BLaER1 treated with 17β-estradiol and CSF1 and Interleukin-3, amounts not matched to agents 10 nM and 100 nM (cell line): ENCODE measurements around the gene AGPAT3.

ENCODE experiments used
- H3K27ac ChIP-seq, 11 experiments: shearing (Covaris generic); formaldehyde crosslinking; 2 replicates each; pipeline ENCODE4 v1.8.1; 2022
- H3K27me3 ChIP-seq, 11 experiments: shearing (Covaris generic); formaldehyde crosslinking; 2 replicates each; pipeline ENCODE4 v1.8.1; 2022
- H3K36me3 ChIP-seq, 11 experiments: shearing (Covaris generic); formaldehyde crosslinking; 2 replicates each; pipeline ENCODE4 v1.8.1; 2022
- H3K4me1 ChIP-seq, 10 experiments: shearing (Covaris generic); formaldehyde crosslinking; 2 replicates each; pipeline ENCODE4 v1.8.1; 2022
- H3K4me2 ChIP-seq, 11 experiments: shearing (Covaris generic); formaldehyde crosslinking; 2 replicates each; pipeline ENCODE4 v1.8.1; 2022
- H3K4me3 ChIP-seq, 10 experiments: shearing (Covaris generic); formaldehyde crosslinking; 2 replicates each; pipeline ENCODE4 v1.8.1; 2022
- H3K9ac ChIP-seq, 11 experiments: shearing (Covaris generic); formaldehyde crosslinking; 2 replicates each; pipeline ENCODE4 v1.8.1; 2022
- H3K9me3 ChIP-seq, 11 experiments: shearing (Covaris generic); formaldehyde crosslinking; replicated peaks in 1 of 11; 2 replicates each; pipeline ENCODE4 v1.8.1; 2022
- H4K20me1 ChIP-seq, 11 experiments: shearing (Covaris generic); formaldehyde crosslinking; 2 replicates each; pipeline ENCODE4 v1.8.1; 2022
- Cebpa-rat ChIP-seq, 11 experiments: shearing (Covaris generic); IDR thresholded peaks; 2 replicates each; pipeline ENCODE4 v1.8.1; 2022

Gene AGPAT3

DNA sequence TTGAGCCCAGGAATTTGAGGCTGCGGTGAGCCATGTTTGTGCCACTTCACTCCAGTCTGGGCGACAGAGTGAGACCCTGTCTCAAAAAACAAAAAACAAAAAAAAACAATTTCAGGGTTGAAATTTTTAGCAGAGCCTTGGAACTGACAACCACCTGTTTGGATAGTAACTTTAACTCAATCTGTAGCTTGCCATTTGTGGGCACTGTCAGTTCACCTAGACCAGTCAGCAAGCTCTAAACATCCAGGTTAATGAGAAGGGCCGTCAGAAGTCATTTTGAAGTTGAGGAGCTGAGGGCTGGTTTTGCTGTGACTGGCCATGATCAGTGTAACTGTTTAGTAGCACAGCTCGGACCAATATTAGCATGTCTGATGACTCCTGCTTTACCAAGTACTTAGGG, 155.5 kb downstream of the AGPAT3 start:
- Histone ChIP-seq H3K9me3 (no peaks in the 10 kb centered on the region), H3K27me3 (no peaks in the 10 kb centered on the region), H3K4me3 (no peak overlapping the region), H3K4me1 (peaks cover 47 to 92% (median 65%) of the 10 kb centered on the region in 10 experiments), H3K4me2 (peak overlapping the region in 1 of 11 experiments; percentile 7; a peak in 1 of 22 replicates), H3K9ac (no peak overlapping the region), H3K36me3 (peaks cover 0 to 14% (median 0%) of the 10 kb centered on the region in 11 experiments; a peak in 2 of 22 replicates), H3K27ac (no peak overlapping the region), H4K20me1 (peaks cover 99 to 100% (median 100%) of the 10 kb centered on the region in 11 experiments)
- no peak for TF ChIP-seq Cebpa-rat (IDR thresholded peaks at IDR 0.05)

- peak overlapping the region in 6 of 11 experiments; percentile 7 to 49 (median 20); a peak in 7 of 22 replicates for H3K4me2 ChIP-seq
- no peak overlapping the region for H3K27ac ChIP-seq
- no peaks in the 10 kb centered on the region for H3K9me3 ChIP-seq
- peaks cover 0 to 14% (median 0%) of the 10 kb centered on the region in 11 experiments; a peak in 2 of 22 replicates for H3K36me3 ChIP-seq
- peak overlapping the region in 1 of 11 experiments; percentile 11; a peak in 1 of 22 replicates for H3K9ac ChIP-seq
- peaks cover 99 to 100% (median 100%) of the 10 kb centered on the region in 11 experiments for H4K20me1 ChIP-seq
- no peak overlapping the region for H3K4me3 ChIP-seq
- no peak for TF ChIP-seq Cebpa-rat (IDR thresholded peaks at IDR 0.05)
- H3K27me3 ChIP-seq, result no peaks in the 10 kb centered on the region
- H3K4me1 ChIP-seq, result peaks cover 47 to 92% (median 65%) of the 10 kb centered on the region in 10 experiments
These were observed 156.0 kb downstream of the AGPAT3 start for GRCh38 chr21:44021064-44021463.

DNA sequence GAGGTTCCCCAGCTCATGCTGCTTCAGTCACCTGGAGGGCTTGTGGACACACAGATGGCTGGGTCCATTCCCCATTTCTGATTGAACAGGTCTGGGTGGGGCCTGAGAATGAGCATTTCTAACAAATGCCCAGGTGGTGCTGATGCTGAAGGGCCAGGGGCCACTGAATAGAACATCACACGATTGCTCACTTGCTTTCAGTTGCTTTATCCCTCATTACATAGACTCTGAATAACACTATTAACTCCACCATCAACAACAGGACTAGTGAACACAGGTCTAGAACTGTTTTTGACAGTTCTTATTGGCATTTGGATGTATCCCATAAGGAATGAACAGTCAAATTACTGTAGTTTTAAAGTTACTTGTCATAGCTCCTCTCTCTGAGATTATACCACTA, 159.2 kb downstream of the AGPAT3 start:
- H3K4me2 ChIP-seq, result peak overlapping the region in 4 of 11 experiments; percentile 24 to 79 (median 50); a peak in 7 of 22 replicates
- H3K27me3 ChIP-seq, result no peaks in the 10 kb centered on the region
- H3K4me1 ChIP-seq, result peaks cover 33 to 76% (median 54%) of the 10 kb centered on the region in 10 experiments
- peaks cover 0 to 14% (median 7%) of the 10 kb centered on the region in 11 experiments; a peak in 19 of 22 replicates for H3K9me3 ChIP-seq
- no peak for TF ChIP-seq Cebpa-rat (IDR thresholded peaks at IDR 0.05)
- H3K27ac ChIP-seq, result no peak overlapping the region
- peaks cover 92 to 100% (median 100%) of the 10 kb centered on the region in 11 experiments for H4K20me1 ChIP-seq
- H3K36me3 ChIP-seq, result peaks cover 7 to 20% (median 13%) of the 10 kb centered on the region in 11 experiments; a peak in 14 of 22 replicates
- H3K4me3 ChIP-seq, result no peak overlapping the region
- H3K9ac ChIP-seq, result no peak overlapping the region

GRCh38 chr21:44024887-44025353, 159.9 kb downstream of the AGPAT3 start:
- H3K4me1 ChIP-seq, result peaks cover 28 to 70% (median 47%) of the 10 kb centered on the region in 10 experiments
- H3K9ac ChIP-seq, result 0 out of 22 replicates have a peak overlapping the region, but pooled peaks of 2 of the 11 experiments have one; percentile 19 to 21
- H3K4me3 ChIP-seq, result no peak overlapping the region
- H4K20me1 ChIP-seq, result peaks cover 92 to 100% (median 100%) of the 10 kb centered on the region in 11 experiments
- peak overlapping the region in 2 of 11 experiments; percentile 0 to 42; a peak in 2 of 22 replicates for H3K27ac ChIP-seq
- H3K9me3 ChIP-seq, result peaks cover 0 to 14% (median 7%) of the 10 kb centered on the region in 11 experiments; a peak in 19 of 22 replicates
- H3K36me3 ChIP-seq, result peaks cover 7 to 20% (median 15%) of the 10 kb centered on the region in 11 experiments; a peak in 14 of 22 replicates
- TF ChIP-seq Cebpa-rat (IDR thresholded peaks at IDR 0.05), result no peak
- H3K4me2 ChIP-seq, result peak overlapping the region; percentile 38 to 80 (median 46); a peak in 21 of 22 replicates
- no peaks in the 10 kb centered on the region for H3K27me3 ChIP-seq

- no peak overlapping the region for H3K27ac ChIP-seq
- peaks cover 89 to 100% (median 100%) of the 10 kb centered on the region in 11 experiments for H4K20me1 ChIP-seq
- H3K9ac ChIP-seq, result no peak overlapping the region
These were observed 162.7 kb downstream of the AGPAT3 start for GRCh38 chr21:44027607-44028286.

DNA sequence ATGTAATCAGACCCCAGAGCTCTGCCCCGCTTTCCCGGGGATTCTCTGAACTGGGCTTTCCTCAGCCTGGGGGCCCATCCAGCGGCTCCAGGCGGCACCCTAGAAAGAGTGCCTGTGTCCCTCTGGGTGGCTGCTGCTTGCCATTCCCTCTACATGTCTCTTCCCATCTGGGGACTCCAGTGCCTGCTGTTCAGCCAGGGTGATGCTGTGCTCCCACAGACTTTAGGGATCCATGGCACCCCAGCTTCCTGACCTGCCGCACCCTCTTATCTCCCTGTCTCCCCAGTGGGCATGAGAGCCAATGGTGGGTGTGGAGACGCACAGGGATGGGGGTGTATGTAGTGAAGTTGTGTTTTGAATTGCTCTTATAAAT, 163.2 kb downstream of the AGPAT3 start:
- no peak overlapping the region for H3K9ac ChIP-seq
- no peak overlapping the region for H3K27ac ChIP-seq
- H3K4me2 ChIP-seq, result peak overlapping the region in 4 of 11 experiments; percentile 10 to 27 (median 12); a peak in 3 of 22 replicates
- peaks cover 0 to 14% (median 7%) of the 10 kb centered on the region in 11 experiments; a peak in 19 of 22 replicates for H3K9me3 ChIP-seq
- peaks cover 85 to 100% (median 98%) of the 10 kb centered on the region in 11 experiments for H4K20me1 ChIP-seq
- peaks cover 22 to 44% (median 25%) of the 10 kb centered on the region in 10 experiments for H3K4me1 ChIP-seq
- TF ChIP-seq Cebpa-rat (IDR thresholded peaks at IDR 0.05), result no peak
- no peaks in the 10 kb centered on the region for H3K27me3 ChIP-seq
- no peak overlapping the region for H3K4me3 ChIP-seq
- H3K36me3 ChIP-seq, result peaks cover 18 to 44% (median 37%) of the 10 kb centered on the region in 11 experiments

More at GRCh38 chr21:44027607-44028286, 162.7 kb downstream of the AGPAT3 start:
- H3K4me2 ChIP-seq, result 0 out of 22 replicates have a peak overlapping the region, but pooled peaks of 2 of the 11 experiments have one; percentile 10 to 27
- peaks cover 13 to 40% (median 32%) of the 10 kb centered on the region in 11 experiments for H3K36me3 ChIP-seq
- no peak for TF ChIP-seq Cebpa-rat (IDR thresholded peaks at IDR 0.05)
- H3K4me1 ChIP-seq, result peaks cover 22 to 44% (median 25%) of the 10 kb centered on the region in 10 experiments
- no peak overlapping the region for H3K4me3 ChIP-seq
- H3K27me3 ChIP-seq, result no peaks in the 10 kb centered on the region
- peaks cover 0 to 14% (median 7%) of the 10 kb centered on the region in 11 experiments; a peak in 19 of 22 replicates for H3K9me3 ChIP-seq

GRCh38 chr21:44029460-44030087, 164.6 kb downstream of the AGPAT3 start:
- peaks cover 0 to 14% (median 7%) of the 10 kb centered on the region in 11 experiments; a peak in 19 of 22 replicates for H3K9me3 ChIP-seq
- H3K36me3 ChIP-seq, result peaks cover 28 to 56% (median 48%) of the 10 kb centered on the region in 11 experiments
- no peak overlapping the region for H3K27ac ChIP-seq
- peaks cover 72 to 97% (median 93%) of the 10 kb centered on the region in 11 experiments for H4K20me1 ChIP-seq
- H3K27me3 ChIP-seq, result no peaks in the 10 kb centered on the region
- no peak overlapping the region for H3K4me2 ChIP-seq
- H3K9ac ChIP-seq, result no peak overlapping the region
- no peak for TF ChIP-seq Cebpa-rat (IDR thresholded peaks at IDR 0.05)
- H3K4me1 ChIP-seq, result peaks cover 16 to 31% (median 23%) of the 10 kb centered on the region in 10 experiments
- H3K4me3 ChIP-seq, result no peak overlapping the region

- peaks cover 27 to 97% (median 78%) of the 10 kb centered on the region in 11 experiments for H4K20me1 ChIP-seq
- H3K36me3 ChIP-seq, result peaks cover 77 to 96% (median 89%) of the 10 kb centered on the region in 11 experiments
- H3K9me3 ChIP-seq, result no peaks in the 10 kb centered on the region
- H3K9ac ChIP-seq, result no peak overlapping the region
- no peak overlapping the region for H3K27ac ChIP-seq
- H3K4me2 ChIP-seq, result no peak overlapping the region
- H3K4me1 ChIP-seq, result no peaks in the 10 kb centered on the region
- no peaks in the 10 kb centered on the region for H3K27me3 ChIP-seq
- no peak for TF ChIP-seq Cebpa-rat (IDR thresholded peaks at IDR 0.05)
- H3K4me3 ChIP-seq, result no peak overlapping the region
These were observed 170.2 kb downstream of the AGPAT3 start for GRCh38 chr21:44035244-44035643.
